IMR-90 (cell line): Measurements from ENCODE around the gene ARHGAP12. TPM values are rescaled to one million over a fixed set of nuclear protein-coding genes. Genes with fewer than 3 reads are reported as not detected.

Experiments used
- ATAC-seq: fragments of 200-7000 bp; cut with Tn5 transposase; 2 replicates; pipeline ENCODE4 v1.9.1; 2020; ENCODE audit warnings: low read depth, mild to moderate bottlenecking, moderate library complexity
- BruUV-seq: library from RNA; stranded (reverse); fragments of 400-500 nt; replicated peaks from 2 replicates; lab custom pipeline; 2021; lab: Mats Ljungman, UMichigan
- CTCF ChIA-PET: fragments of 300-600 bp; formaldehyde crosslinking; extraction: SDS; loops from one replicate; lab custom pipeline; 2021; ENCODE audit warnings: antibody characterized with exemption; lab: Yijun Ruan, JAX
- POLR2A ChIA-PET: fragments of 300-600 bp; sonication (Branson Sonifier 250); formaldehyde crosslinking; loops from one replicate; lab custom pipeline; 2022; ENCODE audit warnings: antibody characterized with exemption; ENCODE audit not compliant: unreplicated experiment; lab: Charles Lee
- DNase-seq: peaks from one replicate; pipeline ENCODE4 v3.0.0; 2013
- H2AFZ ChIP-seq: replicated peaks from 2 replicates; pipeline ENCODE3; 2013; ENCODE audit warnings: low read length, mild to moderate bottlenecking; ENCODE audit not compliant: poor library complexity
- H2AK5ac ChIP-seq: 2 replicates; pipeline ENCODE4 v1.6.1; 2013; ENCODE audit warnings: low read depth, low read length, inconsistent platforms
- H2AK9ac ChIP-seq: replicated peaks from 2 replicates; pipeline ENCODE3; 2013; ENCODE audit warnings: mild to moderate bottlenecking, low read depth, low read length, moderate library complexity; ENCODE audit not compliant: poor library complexity
- H2BK120ac ChIP-seq: 2 replicates; pipeline ENCODE4 v1.6.1; 2013; ENCODE audit warnings: low read depth, low read length, inconsistent platforms
- H2BK15ac ChIP-seq: 3 replicates; pipeline ENCODE4 v1.6.1; 2013; ENCODE audit warnings: low read depth, low read length, inconsistent platforms
- H2BK20ac ChIP-seq: 2 replicates; pipeline ENCODE4 v1.6.1; 2013; ENCODE audit warnings: low read depth, mild to moderate bottlenecking, inconsistent platforms, low read length, moderate library complexity
- H2BK5ac ChIP-seq: 2 replicates; pipeline ENCODE4 v1.6.1; 2013; ENCODE audit warnings: mild to moderate bottlenecking, low read depth, low read length, inconsistent platforms; ENCODE audit not compliant: poor library complexity, severe bottlenecking
- H3K14ac ChIP-seq: replicated peaks from 2 replicates; pipeline ENCODE4 v1.6.1; 2013; ENCODE audit warnings: low read depth, low read length, inconsistent platforms
- H3K18ac ChIP-seq: 2 replicates; pipeline ENCODE4 v1.6.1; 2013; ENCODE audit warnings: low read depth, low read length, control low read depth
- H3K23ac ChIP-seq: 2 replicates; pipeline ENCODE4 v1.6.1; 2013; ENCODE audit warnings: low read depth, low read length, inconsistent platforms
- H3K27ac ChIP-seq: 2 replicates; pipeline ENCODE4 v1.5.1; 2013; ENCODE audit warnings: mild to moderate bottlenecking, control low read depth, low read length; ENCODE audit not compliant: insufficient read depth
- H3K27me3 ChIP-seq: 2 replicates; pipeline ENCODE4 v1.6.1; 2013; ENCODE audit warnings: low read length; ENCODE audit not compliant: control insufficient read depth, insufficient read depth
- H3K36me3 ChIP-seq: 2 replicates; pipeline ENCODE4 v1.6.1; 2013; ENCODE audit warnings: low read length, mixed read lengths; ENCODE audit not compliant: control insufficient read depth, insufficient read depth
- H3K4ac ChIP-seq: 2 replicates; pipeline ENCODE4 v1.6.1; 2013; ENCODE audit warnings: low read depth, low read length, inconsistent platforms
- H3K4me1 ChIP-seq: 2 replicates; pipeline ENCODE4 v1.6.1; 2013; ENCODE audit warnings: low read length, mixed read lengths; ENCODE audit not compliant: control insufficient read depth, insufficient read depth
- H3K4me2 ChIP-seq: 2 replicates; pipeline ENCODE4 v1.6.1; 2013; ENCODE audit warnings: low read depth, mild to moderate bottlenecking, control low read depth, low read length, moderate library complexity
- H3K4me3 ChIP-seq: 2 replicates; pipeline ENCODE4 v1.5.1; 2013; ENCODE audit warnings: low read depth, mild to moderate bottlenecking, control low read depth, low read length, moderate library complexity; ENCODE audit not compliant: insufficient read depth
- H3K56ac ChIP-seq: 2 replicates; pipeline ENCODE4 v1.6.1; 2013; ENCODE audit warnings: low read length, inconsistent platforms; ENCODE audit not compliant: insufficient read depth; ENCODE audit errors: extremely low read depth
- H3K79me1 ChIP-seq, 2 experiments: 2 replicates each; pipeline ENCODE4 v1.6.1; 2013; ENCODE audit warnings: low read length in 2 of 2, inconsistent platforms in 1 of 2, low read depth in 1 of 2
- H3K9ac ChIP-seq: 2 replicates; pipeline ENCODE4 v1.6.1; 2013; ENCODE audit warnings: low read depth, low read length, control low read depth
- H3K9me1 ChIP-seq: 2 replicates; pipeline ENCODE4 v1.6.1; 2013; ENCODE audit warnings: low read length, inconsistent platforms; ENCODE audit not compliant: insufficient read depth
- H3K9me3 ChIP-seq: 2 replicates; pipeline ENCODE4 v1.6.1; 2013; ENCODE audit warnings: low read length; ENCODE audit not compliant: control insufficient read depth, insufficient read depth
- H4K20me1 ChIP-seq: 2 replicates; pipeline ENCODE4 v1.6.1; 2013; ENCODE audit warnings: low read length, inconsistent platforms; ENCODE audit not compliant: insufficient read depth
- H4K5ac ChIP-seq: 2 replicates; pipeline ENCODE4 v1.6.1; 2013; ENCODE audit warnings: mild to moderate bottlenecking, low read depth, low read length, control low read depth
- H4K8ac ChIP-seq, 2 experiments: 2 replicates each; pipeline ENCODE4 v1.6.1; 2013; ENCODE audit warnings: low read depth in 2 of 2, low read length in 2 of 2, control low read depth in 1 of 2, inconsistent platforms in 1 of 2
- H4K91ac ChIP-seq: 2 replicates; pipeline ENCODE4 v1.6.1; 2013; ENCODE audit warnings: low read depth, low read length, inconsistent platforms; ENCODE audit not compliant: insufficient read depth
- CEBPB ChIP-seq: IDR thresholded peaks from 2 replicates; pipeline ENCODE4 v1.6.1; 2012; ENCODE audit warnings: low read depth, low read length, improper control_type of control experiment
- MAFK ChIP-seq: IDR thresholded peaks from 2 replicates; pipeline ENCODE4 v1.6.1; 2012; ENCODE audit warnings: low read depth, low read length, improper control_type of control experiment
- NFE2L2 ChIP-seq: fragments of 150-350 bp; IDR thresholded peaks from 2 replicates; pipeline ENCODE4 v1.6.1; 2016; ENCODE audit warnings: low read depth, mild to moderate bottlenecking, low read length
- RAD21 ChIP-seq: IDR thresholded peaks from 2 replicates; pipeline ENCODE4 v1.6.1; 2012; ENCODE audit warnings: low read length, improper control_type of control experiment
- RFX5 ChIP-seq: IDR thresholded peaks from 2 replicates; pipeline ENCODE4 v1.8.0; 2012; ENCODE audit warnings: low read depth, mild to moderate bottlenecking, low read length, moderate library complexity
- WGBS, 2 experiments: methylation state at CpG; one replicate each; pipeline versions ENCODE4 v1.1.5 to v1.1.7; 2013; ENCODE audit warnings: missing lambda C conversion rate in 2 of 2; ENCODE audit not compliant: insufficient read length in 1 of 2; ENCODE audit errors: extremely low coverage in 2 of 2; 5-methylcytosine and 5-hydroxymethylcytosine counted together
- dilution Hi-C: fragments of 300-500 bp; cut with HindIII; formaldehyde crosslinking; loops from one replicate; pipeline ENCODE4 v1.14.3; 2018; ENCODE audit warnings: low sequenced_read_pairs; ENCODE audit not compliant: unreplicated experiment
- in situ Hi-C: fragments of 300-500 bp; cut with MboI; formaldehyde crosslinking; loops from 3 replicates; pipeline ENCODE4 v1.14.3; 2019; ENCODE audit warnings: low sequenced_read_pairs, inconsistent platforms, mixed read lengths
- intact Hi-C: fragments of 100-400 bp; cut with micrococcal nuclease; formaldehyde crosslinking; loops from 2 replicates; pipeline ENCODE4 v1.10.0; 2022
- polyA plus RNA-seq, 3 experiments: library from polyadenylated mRNA; depleted of rRNA; stranded (reverse); fragments of >200 nt; gene quantifications; 2 replicates each; pipeline ENCODE4 v1.2.3, GENCODE V29; 2012; ENCODE audit warnings: low replicate concordance in 1 of 3
- total RNA-seq: library from RNA; depleted of rRNA; stranded (reverse); fragments of >200 nt; gene quantifications from 2 replicates; pipeline ENCODE4 v1.2.3, GENCODE V29; 2012

ARHGAP12 gene
- total and polyA plus RNA-seq, 2 of the 4 experiments (the other 2 are of a cell fraction) = 9.0 to 28.5 TPM

DNA sequence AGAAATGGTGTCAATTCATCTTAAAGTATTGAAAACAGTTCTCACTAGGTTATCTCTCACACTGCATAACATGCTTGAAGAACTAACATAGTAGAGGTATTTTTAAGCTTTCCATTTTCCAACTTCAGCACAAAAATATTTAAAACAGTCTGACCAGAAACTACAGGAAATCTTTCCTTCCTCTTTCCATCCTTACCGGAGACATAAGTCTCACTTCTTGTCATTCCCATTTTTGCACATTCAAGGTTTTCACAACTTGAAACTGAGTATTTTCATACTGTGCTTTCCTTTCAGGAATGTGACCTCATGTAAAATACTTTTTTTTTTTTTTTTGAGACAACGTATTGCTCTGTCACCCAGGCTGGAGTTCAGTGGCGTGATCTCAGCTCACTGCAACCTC, 45.2 kb downstream of the ARHGAP12 start:
- no peaks in the 10 kb centered on the region for H3K36me3 ChIP-seq
- no peak overlapping the region for H3K27ac ChIP-seq
- no TSS peak for BruUV-seq
- H2BK15ac ChIP-seq = no peak overlapping the region
- H3K9me3 ChIP-seq = no peaks in the 10 kb centered on the region
- WGBS, 2 experiments = no CpG with 5 or more reads among the region's 3 CpGs
- no peak overlapping the region for H2BK5ac ChIP-seq
- peaks cover 6% of the 10 kb centered on the region for H3K9me1 ChIP-seq
- no peak overlapping the region for H3K23ac ChIP-seq
- no peak overlapping the region for H2BK20ac ChIP-seq
- intact Hi-C loops = no loop called here
- H3K18ac ChIP-seq = no peak overlapping the region
- no peak for DNase-seq
- H4K5ac ChIP-seq = no peak overlapping the region
- ChIA-PET POLR2A (no interaction called here), CTCF (no interaction called here)
- H3K27me3 ChIP-seq = no peaks in the 10 kb centered on the region
- no peak for ATAC-seq
- peaks cover 12% of the 10 kb centered on the region for H3K4me1 ChIP-seq
- no peak overlapping the region for H3K56ac ChIP-seq
- no peak overlapping the region for H4K91ac ChIP-seq
- no peak overlapping the region for H3K14ac ChIP-seq
- no peak for TF ChIP-seq NFE2L2
- TF ChIP-seq RAD21 = no peak
- TF ChIP-seq RFX5 = no peak
- TF ChIP-seq MAFK = no peak
- no peak for TF ChIP-seq CEBPB
- no peak overlapping the region for H3K9ac ChIP-seq
- in situ Hi-C loops = no loop called here
- no peak overlapping the region for H3K4ac ChIP-seq
- H4K8ac ChIP-seq = no peak overlapping the region
- H3K79me1 ChIP-seq = peaks cover 20 to 64% of the 10 kb centered on the region in 2 experiments
- H2AFZ ChIP-seq = no peak overlapping the region
- dilution Hi-C loops = no loop called here
- no peak overlapping the region for H2AK5ac ChIP-seq
- H3K4me3 ChIP-seq = no peak overlapping the region
- H3K4me2 ChIP-seq = no peak overlapping the region
- no peak overlapping the region for H2BK120ac ChIP-seq
- H4K20me1 ChIP-seq = peaks cover 10% of the 10 kb centered on the region; the same call in 1 of the 2 replicates
- no peak overlapping the region for H2AK9ac ChIP-seq
